SU-DHL-6 (cell line): ENCODE data around the gene ERLIN1.

Experiments
- H2AFZ ChIP-seq: fragments of 200-600 bp; sonication (generic); 2 replicates; pipeline ENCODE4 v1.6.1; 2014; ENCODE audit warnings: low read depth, mild to moderate bottlenecking, moderate library complexity, mixed read lengths, antibody characterized with exemption, low read length; ENCODE audit not compliant: severe bottlenecking
- H3F3A ChIP-seq: fragments of 200-600 bp; shearing (Covaris generic); 2 replicates; pipeline ENCODE4 v1.6.0; 2016; ENCODE audit warnings: antibody characterized with exemption, mild to moderate bottlenecking; ENCODE audit not compliant: insufficient read depth
- H3K27ac ChIP-seq: fragments of 200-600 bp; sonication (generic); 2 replicates; pipeline ENCODE4 v1.5.1; 2016; ENCODE audit warnings: low read depth, mild to moderate bottlenecking, low read length, moderate library complexity, mixed read lengths
- H3K27me3 ChIP-seq: fragments of 200-600 bp; sonication (generic), shearing (Covaris generic); 2 replicates; pipeline ENCODE4 v1.6.0; 2014; ENCODE audit warnings: mild to moderate bottlenecking, low read length
- H3K36me3 ChIP-seq: fragments of 200-600 bp; sonication (generic); 2 replicates; pipeline ENCODE4 v1.6.1; 2014; ENCODE audit warnings: mild to moderate bottlenecking, low read length, mixed read lengths
- H3K4me2 ChIP-seq: fragments of 300-600, 200-600 bp; shearing (Covaris generic), sonication (generic); 2 replicates; pipeline ENCODE4 v1.6.0; 2014; ENCODE audit warnings: low read length, low read depth, mild to moderate bottlenecking; ENCODE audit not compliant: poor library complexity, severe bottlenecking
- H3K4me3 ChIP-seq: fragments of 200-600 bp; sonication (generic); 2 replicates; pipeline ENCODE4 v1.5.1; 2014; ENCODE audit warnings: antibody characterized with exemption, low read length, mild to moderate bottlenecking, mixed read lengths; ENCODE audit not compliant: insufficient read depth, poor library complexity, severe bottlenecking
- H3K79me2 ChIP-seq: fragments of 200-600 bp; sonication (generic); 2 replicates; pipeline ENCODE4 v1.6.1; 2014; ENCODE audit warnings: mild to moderate bottlenecking, low read length, moderate library complexity; ENCODE audit not compliant: insufficient read depth
- H3K9ac ChIP-seq: fragments of 200-600 bp; sonication (generic); 2 replicates; pipeline ENCODE4 v1.7.0; 2014; ENCODE audit warnings: mild to moderate bottlenecking, low read length
- H3K9me2 ChIP-seq: fragments of 200-600 bp; sonication (generic); replicated peaks from 2 replicates; pipeline ENCODE4 v1.6.1; 2014; ENCODE audit warnings: low read length; ENCODE audit not compliant: insufficient read depth
- H3K9me3 ChIP-seq: fragments of 200-600 bp; sonication (generic); 2 replicates; pipeline ENCODE4 v1.6.1; 2014; ENCODE audit warnings: low read length, mixed read lengths; ENCODE audit not compliant: insufficient read depth
- H4K20me1 ChIP-seq: fragments of 200-600 bp; sonication (generic); 2 replicates; pipeline ENCODE4 v1.6.1; 2014; ENCODE audit warnings: low read depth, mild to moderate bottlenecking, antibody characterized with exemption, low read length, moderate library complexity, mixed read lengths
- EZH2phosphoT487 ChIP-seq: fragments of 200-600 bp; sonication (generic), shearing (Covaris generic); conservative IDR thresholded peaks from 2 replicates; pipeline ENCODE4 v1.6.1; 2018; ENCODE audit warnings: mild to moderate bottlenecking, antibody characterized with exemption, low read length, moderate library complexity, mixed read lengths
- TF ChIP-seq, protein P1 (sequence below): fragments of 200-600 bp; sonication (generic); IDR thresholded peaks from one replicate; pipeline ENCODE4 v1.5.1; 2017; ENCODE audit warnings: antibody characterized with exemption, mild to moderate bottlenecking, low read length, moderate library complexity; ENCODE audit not compliant: insufficient read depth, poor library complexity, severe bottlenecking

The ERLIN1 gene

GRCh38 chr10:100182281-100182680 is 3.5 kb downstream of the ERLIN1 start:
- H3K36me3 ChIP-seq, result peaks cover 32% of the 10 kb centered on the region
- H3K4me3 ChIP-seq, result no peak overlapping the region
- no peaks in the 10 kb centered on the region for H3K9me2 ChIP-seq
- H3K9ac ChIP-seq, result no peak overlapping the region
- no peak overlapping the region for H3K27ac ChIP-seq
- TF ChIP-seq, protein P1, sequence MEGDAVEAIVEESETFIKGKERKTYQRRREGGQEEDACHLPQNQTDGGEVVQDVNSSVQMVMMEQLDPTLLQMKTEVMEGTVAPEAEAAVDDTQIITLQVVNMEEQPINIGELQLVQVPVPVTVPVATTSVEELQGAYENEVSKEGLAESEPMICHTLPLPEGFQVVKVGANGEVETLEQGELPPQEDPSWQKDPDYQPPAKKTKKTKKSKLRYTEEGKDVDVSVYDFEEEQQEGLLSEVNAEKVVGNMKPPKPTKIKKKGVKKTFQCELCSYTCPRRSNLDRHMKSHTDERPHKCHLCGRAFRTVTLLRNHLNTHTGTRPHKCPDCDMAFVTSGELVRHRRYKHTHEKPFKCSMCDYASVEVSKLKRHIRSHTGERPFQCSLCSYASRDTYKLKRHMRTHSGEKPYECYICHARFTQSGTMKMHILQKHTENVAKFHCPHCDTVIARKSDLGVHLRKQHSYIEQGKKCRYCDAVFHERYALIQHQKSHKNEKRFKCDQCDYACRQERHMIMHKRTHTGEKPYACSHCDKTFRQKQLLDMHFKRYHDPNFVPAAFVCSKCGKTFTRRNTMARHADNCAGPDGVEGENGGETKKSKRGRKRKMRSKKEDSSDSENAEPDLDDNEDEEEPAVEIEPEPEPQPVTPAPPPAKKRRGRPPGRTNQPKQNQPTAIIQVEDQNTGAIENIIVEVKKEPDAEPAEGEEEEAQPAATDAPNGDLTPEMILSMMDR, result no peak
- no peak for TF ChIP-seq EZH2phosphoT487
- H3K79me2 ChIP-seq, result peaks cover 71% of the 10 kb centered on the region
- no peaks in the 10 kb centered on the region for H3K9me3 ChIP-seq
- no peak overlapping the region for H3K4me2 ChIP-seq
- H3F3A ChIP-seq, result no peaks in the 10 kb centered on the region
- H2AFZ ChIP-seq, result no peak overlapping the region
- H4K20me1 ChIP-seq, result 0 out of 2 replicates have a peak, but pooled peaks cover 6% of the 10 kb centered on the region
- H3K27me3 ChIP-seq, result no peaks in the 10 kb centered on the region

DNA sequence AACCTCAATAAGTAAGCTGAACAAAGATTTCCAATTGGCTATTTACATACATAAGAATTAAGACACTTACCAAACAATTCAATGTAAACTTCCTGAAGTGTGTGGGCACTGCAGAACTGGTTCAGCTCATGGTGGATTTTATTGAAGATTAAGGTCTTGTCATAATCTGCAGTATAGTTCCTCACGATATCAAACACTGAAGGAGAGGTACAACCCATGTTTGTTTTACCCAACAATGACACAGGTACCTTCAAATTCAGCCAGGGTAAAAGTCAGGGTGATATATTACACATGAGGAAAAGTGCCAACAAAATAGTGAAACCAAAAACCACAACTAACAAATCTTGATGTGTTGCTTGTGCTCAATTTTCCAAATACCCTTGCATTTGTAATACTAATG is 10.0 kb downstream of the ERLIN1 start:
- H3K79me2 ChIP-seq, result peaks cover 32% of the 10 kb centered on the region
- TF ChIP-seq, protein P1, result no peak
- no peak for TF ChIP-seq EZH2phosphoT487

DNA sequence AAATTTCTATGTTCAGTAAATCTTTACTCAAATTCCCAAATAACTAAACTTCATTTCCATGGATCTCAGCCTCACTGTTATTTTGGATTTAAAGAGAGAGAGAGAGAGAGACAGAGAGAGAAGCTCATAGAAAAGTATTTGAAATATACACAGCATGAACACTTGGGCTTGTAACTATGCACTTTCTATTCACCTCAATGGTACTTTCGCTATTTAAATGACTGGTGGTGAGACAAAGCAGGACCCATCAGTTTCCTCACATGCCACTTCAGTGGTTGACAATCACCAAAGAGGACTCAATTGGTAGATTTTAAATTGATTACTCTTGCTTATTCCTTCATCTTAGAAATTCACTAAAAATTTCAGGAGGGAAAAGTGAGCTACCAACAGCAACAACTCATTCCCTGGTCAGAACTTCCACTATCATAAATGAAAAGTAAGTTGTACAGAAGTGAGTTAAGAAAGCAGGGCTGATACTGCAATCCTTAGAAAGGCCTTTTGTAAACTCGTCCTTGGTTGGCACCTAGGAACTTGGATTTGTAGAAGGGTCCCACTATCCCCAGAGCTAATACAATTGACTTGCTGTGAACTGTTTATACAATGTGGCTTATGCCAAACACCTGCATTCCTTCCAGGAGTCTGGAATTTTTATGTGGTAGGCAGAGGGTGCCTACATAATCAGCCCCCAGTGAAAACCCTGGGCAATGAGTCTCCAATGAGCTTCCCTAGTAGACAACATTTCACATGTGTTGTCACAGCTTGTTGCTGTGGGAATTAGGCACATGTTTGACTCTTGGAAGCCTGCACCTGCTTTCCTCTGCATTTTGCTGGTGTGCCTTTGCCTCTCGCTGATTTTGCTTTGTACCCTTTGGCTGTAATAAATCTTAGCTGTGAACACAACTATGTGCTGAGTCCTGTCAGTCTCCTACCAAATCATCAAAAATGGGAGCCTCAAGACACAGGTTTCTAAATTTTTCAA is 10.8 kb downstream of the ERLIN1 start:
- Histone ChIP-seq H3K9me3 (no peaks in the 10 kb centered on the region), H3F3A (no peaks in the 10 kb centered on the region), H3K36me3 (peaks cover 41% of the 10 kb centered on the region), H3K9me2 (no peaks in the 10 kb centered on the region), H3K4me2 (no peak overlapping the region), H3K79me2 (peaks cover 28% of the 10 kb centered on the region), H3K9ac (no peak overlapping the region), H3K4me3 (no peak overlapping the region), H4K20me1 (no peaks in the 10 kb centered on the region), H3K27ac (no peak overlapping the region), H3K27me3 (no peaks in the 10 kb centered on the region), H2AFZ (no peak overlapping the region)
- TF ChIP-seq, protein P1, result no peak
- TF ChIP-seq EZH2phosphoT487, result no peak

More for the DNA sequence above, 10.0 kb downstream of the ERLIN1 start:
- no peak overlapping the region for H2AFZ ChIP-seq
- peaks cover 41% of the 10 kb centered on the region for H3K36me3 ChIP-seq
- no peaks in the 10 kb centered on the region for H4K20me1 ChIP-seq
- H3K9ac ChIP-seq, result no peak overlapping the region
- no peak overlapping the region for H3K4me2 ChIP-seq
- no peak overlapping the region for H3K4me3 ChIP-seq
- H3K9me3 ChIP-seq, result no peaks in the 10 kb centered on the region
- no peaks in the 10 kb centered on the region for H3K27me3 ChIP-seq
- H3K27ac ChIP-seq, result no peak overlapping the region
- H3K9me2 ChIP-seq, result no peaks in the 10 kb centered on the region
- no peaks in the 10 kb centered on the region for H3F3A ChIP-seq
